Activated naive CD4-positive, alpha-beta T cell treated with anti-CD3 and anti-CD28 coated beads, Interleukin-2, amount 50 U/mL, for 16 hours (primary cell): Measurements from ENCODE around the gene ZNF808.
"Not testable (repeated sequence)": the region's sequence is repeated elsewhere in the genome, so short reads cannot be mapped to it uniquely, and the experiment has no call there.

Source experiments
- DNase-seq: peaks from one replicate; pipeline ENCODE4 v3.0.0-alpha.2; 2020

ZNF808 gene

GRCh38 chr19:52600639-52601024, 73.2 kb downstream of the ZNF808 start:
- DNase-seq = peak; percentile 17

GRCh38 chr19:52601025-52601973, 73.8 kb downstream of the ZNF808 start:
- DNase-seq = peak; percentile 96

- DNase-seq = not testable (repeated sequence)
Measured at GRCh38 chr19:52601974-52602366, 74.5 kb downstream of the ZNF808 start.

- no peak for DNase-seq
Measured at GRCh38 chr19:52602941-52603340, 75.5 kb downstream of the ZNF808 start.

GRCh38 chr19:52603558-52604207, 76.2 kb downstream of the ZNF808 start:
- DNase-seq = no peak
